ENCODE measurements around the gene C16orf92.

DNA sequence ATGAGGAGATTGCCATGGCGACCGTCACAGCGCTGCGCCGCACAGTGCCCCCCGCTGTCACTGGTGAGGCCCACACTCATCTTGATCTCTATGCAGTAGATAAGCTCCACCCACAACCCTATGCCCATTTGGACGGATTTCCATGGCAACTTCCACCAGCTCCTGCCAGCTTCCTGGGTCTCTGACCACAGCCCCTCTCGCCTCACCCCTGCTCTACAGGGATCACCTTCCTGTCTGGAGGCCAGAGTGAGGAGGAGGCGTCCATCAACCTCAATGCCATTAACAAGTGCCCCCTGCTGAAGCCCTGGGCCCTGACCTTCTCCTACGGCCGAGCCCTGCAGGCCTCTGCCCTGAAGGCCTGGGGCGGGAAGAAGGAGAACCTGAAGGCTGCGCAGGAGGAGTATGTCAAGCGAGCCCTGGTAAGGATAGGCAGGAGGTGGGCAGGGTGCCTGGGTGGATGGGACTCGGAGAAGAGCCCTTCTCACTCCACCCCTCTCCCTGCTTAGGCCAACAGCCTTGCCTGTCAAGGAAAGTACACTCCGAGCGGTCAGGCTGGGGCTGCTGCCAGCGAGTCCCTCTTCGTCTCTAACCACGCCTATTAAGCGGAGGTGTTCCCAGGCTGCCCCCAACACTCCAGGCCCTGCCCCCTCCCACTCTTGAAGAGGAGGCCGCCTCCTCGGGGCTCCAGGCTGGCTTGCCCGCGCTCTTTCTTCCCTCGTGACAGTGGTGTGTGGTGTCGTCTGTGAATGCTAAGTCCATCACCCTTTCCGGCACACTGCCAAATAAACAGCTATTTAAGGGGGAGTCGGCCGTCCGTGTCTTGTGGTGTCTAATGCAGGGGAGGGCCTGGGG, 46.8 kb downstream of the C16orf92 start:
- TF ChIP-seq, protein P1, sequence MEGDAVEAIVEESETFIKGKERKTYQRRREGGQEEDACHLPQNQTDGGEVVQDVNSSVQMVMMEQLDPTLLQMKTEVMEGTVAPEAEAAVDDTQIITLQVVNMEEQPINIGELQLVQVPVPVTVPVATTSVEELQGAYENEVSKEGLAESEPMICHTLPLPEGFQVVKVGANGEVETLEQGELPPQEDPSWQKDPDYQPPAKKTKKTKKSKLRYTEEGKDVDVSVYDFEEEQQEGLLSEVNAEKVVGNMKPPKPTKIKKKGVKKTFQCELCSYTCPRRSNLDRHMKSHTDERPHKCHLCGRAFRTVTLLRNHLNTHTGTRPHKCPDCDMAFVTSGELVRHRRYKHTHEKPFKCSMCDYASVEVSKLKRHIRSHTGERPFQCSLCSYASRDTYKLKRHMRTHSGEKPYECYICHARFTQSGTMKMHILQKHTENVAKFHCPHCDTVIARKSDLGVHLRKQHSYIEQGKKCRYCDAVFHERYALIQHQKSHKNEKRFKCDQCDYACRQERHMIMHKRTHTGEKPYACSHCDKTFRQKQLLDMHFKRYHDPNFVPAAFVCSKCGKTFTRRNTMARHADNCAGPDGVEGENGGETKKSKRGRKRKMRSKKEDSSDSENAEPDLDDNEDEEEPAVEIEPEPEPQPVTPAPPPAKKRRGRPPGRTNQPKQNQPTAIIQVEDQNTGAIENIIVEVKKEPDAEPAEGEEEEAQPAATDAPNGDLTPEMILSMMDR (conservative IDR thresholded peaks at IDR 0.05; ENCODE audit: low read length) = no peak
- no peak for TF ChIP-seq EZH2phosphoT487 (IDR thresholded peaks at IDR 0.05; ENCODE audit: borderline replicate concordance)

Measured in Loucy (cell line).